K562 (cell line): Measurements from ENCODE around the gene COL9A3. TPM values are rescaled to one million over a fixed set of nuclear protein-coding genes. Genes with fewer than 3 reads are reported as not detected.
A peak's percentile ranks its signal among the peaks of the same experiment; 100 is the strongest.

Experiments used
- CXXC5 ChIP-seq: fragments of 250-450 bp; sonication (Bioruptor Pico); IDR thresholded peaks from 2 replicates; pipeline ENCODE4 v1.8.0; 2022; ENCODE audit warnings: inconsistent platforms, mild to moderate bottlenecking, moderate library complexity
- E2F3 ChIP-seq: fragments of 250-450 bp; sonication (Bioruptor Pico); IDR thresholded peaks from 2 replicates; pipeline ENCODE4 v1.4.0; 2020; ENCODE audit warnings: mild to moderate bottlenecking
- FOXK1 ChIP-seq: sonication (generic); formaldehyde crosslinking; IDR thresholded peaks from 2 replicates; pipeline ENCODE4 v1.8.0; 2022; ENCODE audit warnings: missing genetic modification reagents, mild to moderate bottlenecking, borderline replicate concordance
- GABPB2 ChIP-seq: fragments of 250-450 bp; sonication (Bioruptor Pico); conservative IDR thresholded peaks from 2 replicates; pipeline ENCODE4 v1.5.1; 2021; ENCODE audit warnings: mild to moderate bottlenecking
- KDM1A ChIP-seq, 2 experiments: fragments of 450-650 bp; IDR thresholded peaks; 2 replicates each; pipeline ENCODE4 v1.6.1; 2016; ENCODE audit warnings: mild to moderate bottlenecking in 2 of 2
- KDM2B ChIP-seq: fragments of 250-450 bp; sonication (Bioruptor Pico); IDR thresholded peaks from 2 replicates; pipeline ENCODE4 v1.8.0; 2021; ENCODE audit warnings: mild to moderate bottlenecking, moderate library complexity
- KLF10 ChIP-seq: fragments of 250-450 bp; sonication (Bioruptor Pico); IDR thresholded peaks from 2 replicates; pipeline ENCODE4 v1.6.1; 2021; ENCODE audit warnings: matching md5 sums
- MTA3 ChIP-seq: fragments of 450-650 bp; formaldehyde crosslinking; IDR thresholded peaks from 2 replicates; pipeline ENCODE4 v1.6.1; 2017; ENCODE audit warnings: mild to moderate bottlenecking, borderline replicate concordance
- MYBL2 ChIP-seq, 2 experiments: fragments of 450-650 bp in 1 of 2; sonication (generic) in 1 of 2; formaldehyde crosslinking in 1 of 2; IDR thresholded peaks; 2 replicates each; pipeline versions ENCODE4 v1.6.1 to v1.8.1; 2017 to 2022; ENCODE audit warnings: borderline replicate concordance in 1 of 2, inconsistent platforms in 1 of 2, low read depth in 1 of 2, mild to moderate bottlenecking in 1 of 2, missing genetic modification reagents in 1 of 2, moderate library complexity in 1 of 2
- NR4A1 ChIP-seq, 2 experiments: fragments of 250-450 bp in 1 of 2; fragments of 450-650 bp in 1 of 2; sonication (Bioruptor Pico) in 1 of 2; IDR thresholded peaks; 2 replicates each; pipeline versions ENCODE4 v1.4.0 to v1.6.1; 2016 to 2020; ENCODE audit warnings: mild to moderate bottlenecking in 2 of 2, missing compliant biosample characterization in 1 of 2, missing genetic modification characterization in 1 of 2, moderate library complexity in 1 of 2
- POLR2A ChIP-seq: fragments of 450-650 bp; conservative IDR thresholded peaks from 2 replicates; pipeline ENCODE4 v1.6.1; 2016
- RAD51 ChIP-seq: fragments of 450-650 bp; IDR thresholded peaks from 2 replicates; pipeline ENCODE4 v1.7.1; 2016; ENCODE audit warnings: low read depth, mild to moderate bottlenecking, borderline replicate concordance
- SPI1 ChIP-seq: IDR thresholded peaks from 2 replicates; pipeline ENCODE4 v1.6.1; 2011; ENCODE audit warnings: low read depth, low read length, control low read depth, borderline replicate concordance
- SREBF1 ChIP-seq: fragments of 150-350 bp; IDR thresholded peaks from 2 replicates; pipeline ENCODE4 v1.6.1; 2014; ENCODE audit warnings: antibody characterized with exemption, low read depth, low read length, borderline replicate concordance
- STAT5B ChIP-seq: fragments of 250-450 bp; sonication (Bioruptor Pico); IDR thresholded peaks from 2 replicates; pipeline ENCODE4 v1.8.0; 2021; ENCODE audit warnings: mild to moderate bottlenecking, inconsistent platforms
- TAF7 ChIP-seq: fragments of 450-650 bp; IDR thresholded peaks from 2 replicates; pipeline ENCODE4 v1.6.1; 2016; ENCODE audit warnings: missing genetic modification characterization, missing compliant biosample characterization
- TAF9B ChIP-seq: fragments of 450-650 bp; IDR thresholded peaks from 2 replicates; pipeline ENCODE4 v1.6.1; 2018; ENCODE audit warnings: mild to moderate bottlenecking; ENCODE audit not compliant: partially characterized antibody
- ZC3H4 ChIP-seq: sonication (generic); formaldehyde crosslinking; IDR thresholded peaks from 2 replicates; pipeline ENCODE4 v1.9.0; 2021; ENCODE audit warnings: missing genetic modification reagents, borderline replicate concordance
- ZNF232 ChIP-seq: sonication (generic); formaldehyde crosslinking; IDR thresholded peaks from 2 replicates; pipeline ENCODE4 v1.8.0; 2022; ENCODE audit warnings: mild to moderate bottlenecking, missing genetic modification reagents
- ZNF24 ChIP-seq: fragments of 450-650 bp; IDR thresholded peaks from 2 replicates; pipeline ENCODE4 v1.6.1; 2016
- ZNF282 ChIP-seq: sonication (generic); formaldehyde crosslinking; IDR thresholded peaks from 2 replicates; pipeline ENCODE4 v1.8.1; 2023; ENCODE audit warnings: missing genetic modification reagents
- ZNF3 ChIP-seq: fragments of 250-450 bp; sonication (Bioruptor Pico); IDR thresholded peaks from 2 replicates; pipeline ENCODE4 v1.5.0; 2021; ENCODE audit warnings: mild to moderate bottlenecking, moderate library complexity
- ZNF561 ChIP-seq: fragments of 450-650 bp; formaldehyde crosslinking; conservative IDR thresholded peaks from 2 replicates; pipeline ENCODE4 v1.4.0; 2020; ENCODE audit warnings: mild to moderate bottlenecking, moderate library complexity
- ZNF717 ChIP-seq: fragments of 250-450 bp; sonication (Bioruptor Pico); IDR thresholded peaks from 2 replicates; pipeline ENCODE4 v1.5.0; 2021
- ZNF76 ChIP-seq: fragments of 250-450 bp; sonication (Bioruptor Pico); IDR thresholded peaks from 2 replicates; pipeline ENCODE4 v1.4.0; 2020; ENCODE audit warnings: mild to moderate bottlenecking, moderate library complexity, borderline replicate concordance
- polyA plus RNA-seq, 8 experiments: library from polyadenylated mRNA; depleted of rRNA in 4 of 8; stranded (reverse) in 5 of 8; unstranded in 3 of 8; fragments of >200 nt; fragmentation: Nextera tagmentation in 2 of 8; fragmentation: Illumina TruSeq in 1 of 8; extraction: Ambion mirVana in 2 of 8; extraction: Trizol in 1 of 8; gene quantifications; 2 replicates each; pipeline versions ENCODE4 v1.2.1 to v1.2.3, GENCODE V29; 2011 to 2014; ENCODE audit warnings: inconsistent platforms in 1 of 8, missing spikeins in 1 of 8
- total RNA-seq, 7 experiments: library from RNA; depleted of rRNA in 6 of 7; stranded (reverse); fragments of >200 nt in 6 of 7; fragmentation: Illumina TruSeq in 2 of 7; extraction: Trizol in 2 of 7; gene quantifications; 2 replicates each; pipeline versions ENCODE4 v1.2.1 to v1.2.3, GENCODE V29; 2011 to 2021; ENCODE audit warnings: low replicate concordance in 1 of 7
- TF ChIP-seq, protein P1 (sequence below): fragments of 250-450 bp; sonication (Bioruptor Pico); IDR thresholded peaks from 2 replicates; pipeline ENCODE4 v1.8.0; 2022; ENCODE audit warnings: moderate library complexity, mild to moderate bottlenecking, inconsistent platforms
- TF ChIP-seq, protein P2 (sequence below): fragments of 250-450 bp; sonication (Bioruptor Pico); IDR thresholded peaks from 2 replicates; pipeline ENCODE4 v1.4.0; 2020; ENCODE audit warnings: mild to moderate bottlenecking
- TF ChIP-seq, protein P3 (sequence below): fragments of 250-450 bp; sonication (Bioruptor Pico); IDR thresholded peaks from 2 replicates; pipeline ENCODE4 v1.8.0; 2021; ENCODE audit warnings: mild to moderate bottlenecking, moderate library complexity

Gene COL9A3
- total and polyA plus RNA-seq, 9 of the 15 experiments (the other 6 are each of a cell fraction or from before 2014, with no cell fraction given), result 0.14 to 3.6 (median 0.88) TPM; not detected in 1

DNA sequence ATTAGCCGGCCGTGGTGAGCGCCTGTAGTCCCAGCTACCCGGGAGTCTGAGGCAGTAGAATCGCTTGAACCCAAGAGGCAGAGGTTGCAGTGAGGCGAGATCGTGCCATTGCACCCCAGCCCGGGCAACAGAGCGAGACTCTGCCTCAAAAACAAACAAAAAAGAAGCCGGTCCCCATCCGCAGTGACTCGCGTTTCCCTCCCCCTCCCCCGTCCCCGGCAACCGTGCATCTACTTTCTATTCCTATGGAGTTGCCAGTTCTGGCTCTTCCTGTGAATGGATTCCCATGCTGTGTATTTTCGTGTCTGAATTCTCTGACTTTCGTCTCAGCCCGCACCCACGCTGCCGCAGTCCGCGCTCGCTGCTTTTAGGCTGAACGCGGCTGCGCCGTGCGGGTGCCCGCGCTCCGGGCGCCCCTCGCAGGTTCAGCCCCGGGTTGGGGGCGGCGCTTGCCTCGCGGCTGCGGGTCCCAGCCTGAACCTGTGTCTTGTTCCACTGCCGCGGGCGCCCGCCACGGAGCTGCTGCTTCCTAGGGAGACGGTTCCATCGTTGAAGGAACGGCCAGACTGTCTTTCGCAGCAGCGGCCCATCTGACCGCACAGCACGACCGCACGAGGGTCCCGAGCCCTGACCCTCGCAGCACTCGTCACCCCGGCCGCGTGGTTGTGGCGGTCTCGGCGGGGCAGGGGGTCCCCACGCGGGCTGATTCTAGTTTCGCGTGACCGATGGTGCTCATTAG is 21.7 kb upstream of the COL9A3 start (continued):
- no peak for TF ChIP-seq STAT5B
- TF ChIP-seq ZNF561 (CRISPR knock-in tag), result no peak
- TF ChIP-seq ZNF24, result no peak
- peak; percentile 64 for TF ChIP-seq CXXC5 (CRISPR knock-in tag)
- TF ChIP-seq ZNF76 (CRISPR knock-in tag), result peak; percentile 57; the same call in 1 of the 2 replicates
- TF ChIP-seq MTA3, result 0 out of 2 replicates have a peak, but pooled peaks have one; percentile 39
- peak; percentile 73 for TF ChIP-seq POLR2A
- TF ChIP-seq GABPB2, result no peak
- TF ChIP-seq, protein P1, sequence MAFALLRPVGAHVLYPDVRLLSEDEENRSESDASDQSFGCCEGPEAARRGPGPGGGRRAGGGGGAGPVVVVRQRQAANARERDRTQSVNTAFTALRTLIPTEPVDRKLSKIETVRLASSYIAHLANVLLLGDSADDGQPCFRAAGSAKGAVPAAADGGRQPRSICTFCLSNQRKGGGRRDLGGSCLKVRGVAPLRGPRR (CRISPR knock-in tag), result no peak
- TF ChIP-seq, protein P2, sequence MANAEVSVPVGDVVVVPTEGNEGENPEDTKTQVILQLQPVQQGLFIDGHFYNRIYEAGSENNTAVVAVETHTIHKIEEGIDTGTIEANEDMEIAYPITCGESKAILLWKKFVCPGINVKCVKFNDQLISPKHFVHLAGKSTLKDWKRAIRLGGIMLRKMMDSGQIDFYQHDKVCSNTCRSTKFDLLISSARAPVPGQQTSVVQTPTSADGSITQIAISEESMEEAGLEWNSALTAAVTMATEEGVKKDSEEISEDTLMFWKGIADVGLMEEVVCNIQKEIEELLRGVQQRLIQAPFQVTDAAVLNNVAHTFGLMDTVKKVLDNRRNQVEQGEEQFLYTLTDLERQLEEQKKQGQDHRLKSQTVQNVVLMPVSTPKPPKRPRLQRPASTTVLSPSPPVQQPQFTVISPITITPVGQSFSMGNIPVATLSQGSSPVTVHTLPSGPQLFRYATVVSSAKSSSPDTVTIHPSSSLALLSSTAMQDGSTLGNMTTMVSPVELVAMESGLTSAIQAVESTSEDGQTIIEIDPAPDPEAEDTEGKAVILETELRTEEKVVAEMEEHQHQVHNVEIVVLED (CRISPR knock-in tag), result peak; percentile 21; the same call in 1 of the 2 replicates
- TF ChIP-seq ZNF3 (CRISPR knock-in tag), result no peak
- no peak for TF ChIP-seq MYBL2 (IDR thresholded peaks at IDR 0.05; ENCODE audit: low read depth)
- TF ChIP-seq MYBL2 (CRISPR knock-in tag; IDR thresholded peaks at IDR 0.05; ENCODE audit: borderline replicate concordance), result no peak
- TF ChIP-seq FOXK1 (CRISPR knock-in tag), result no peak
- peak; percentile 55 to 93 for TF ChIP-seq KDM1A (IDR thresholded peaks at IDR 0.05)
- TF ChIP-seq ZNF282 (CRISPR knock-in tag), result 0 out of 2 replicates have a peak, but pooled peaks have one; percentile 74
- TF ChIP-seq NR4A1 (CRISPR knock-in tag; IDR thresholded peaks at IDR 0.05), result peak; percentile 27; the same call in 1 of the 2 replicates
- TF ChIP-seq NR4A1 (tag; IDR thresholded peaks at IDR 0.05), result no peak
- TF ChIP-seq KDM2B (CRISPR knock-in tag), result 0 out of 2 replicates have a peak, but pooled peaks have one; percentile 6
- no peak for TF ChIP-seq KLF10 (CRISPR knock-in tag)
- no peak for TF ChIP-seq ZNF232
- TF ChIP-seq SREBF1, result no peak
- TF ChIP-seq, protein P3, sequence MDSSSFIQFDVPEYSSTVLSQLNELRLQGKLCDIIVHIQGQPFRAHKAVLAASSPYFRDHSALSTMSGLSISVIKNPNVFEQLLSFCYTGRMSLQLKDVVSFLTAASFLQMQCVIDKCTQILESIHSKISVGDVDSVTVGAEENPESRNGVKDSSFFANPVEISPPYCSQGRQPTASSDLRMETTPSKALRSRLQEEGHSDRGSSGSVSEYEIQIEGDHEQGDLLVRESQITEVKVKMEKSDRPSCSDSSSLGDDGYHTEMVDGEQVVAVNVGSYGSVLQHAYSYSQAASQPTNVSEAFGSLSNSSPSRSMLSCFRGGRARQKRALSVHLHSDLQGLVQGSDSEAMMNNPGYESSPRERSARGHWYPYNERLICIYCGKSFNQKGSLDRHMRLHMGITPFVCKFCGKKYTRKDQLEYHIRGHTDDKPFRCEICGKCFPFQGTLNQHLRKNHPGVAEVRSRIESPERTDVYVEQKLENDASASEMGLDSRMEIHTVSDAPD, result no peak
- no peak for TF ChIP-seq E2F3 (CRISPR knock-in tag)
- TF ChIP-seq TAF9B, result peak; percentile 10
- TF ChIP-seq ZNF717 (CRISPR knock-in tag), result no peak
- 0 out of 2 replicates have a peak, but pooled peaks have one; percentile 41 for TF ChIP-seq ZC3H4 (CRISPR knock-in tag)
- TF ChIP-seq TAF7 (tag), result no peak
- no peak for TF ChIP-seq SPI1
- TF ChIP-seq RAD51, result no peak
